Stomach smooth muscle (tissue), 2 donors: Measurements from ENCODE around the gene LPXN.

Experiments
- H3K27ac ChIP-seq: one replicate; pipeline ENCODE4 v1.7.0; 2013; ENCODE audit warnings: mild to moderate bottlenecking, low read length, inconsistent platforms
- H3K27me3 ChIP-seq, 2 donors: one replicate each; pipeline ENCODE4 v1.7.0; 2013; ENCODE audit warnings: low read length in 2 of 2; ENCODE audit not compliant: insufficient read depth in 2 of 2, control insufficient read depth in 1 of 2
- H3K36me3 ChIP-seq, 2 donors: one replicate each; pipeline ENCODE4 v1.7.0; 2013; ENCODE audit warnings: low read length in 2 of 2; ENCODE audit not compliant: control insufficient read depth in 2 of 2, insufficient read depth in 2 of 2
- H3K4me1 ChIP-seq: one replicate; pipeline ENCODE4 v1.7.0; 2013; ENCODE audit warnings: low read length; ENCODE audit not compliant: control insufficient read depth, insufficient read depth
- H3K4me3 ChIP-seq, 2 donors: one replicate each; pipeline ENCODE4 v1.7.0; 2013; ENCODE audit warnings: low read length in 2 of 2
- H3K9ac ChIP-seq, 2 donors: one replicate each; pipeline ENCODE4 v1.7.0; 2013; ENCODE audit warnings: low read length in 2 of 2, mild to moderate bottlenecking in 1 of 2
- H3K9me3 ChIP-seq, 2 donors: one replicate each; pipeline ENCODE4 v1.7.0; 2013; ENCODE audit warnings: low read length in 2 of 2; ENCODE audit not compliant: control insufficient read depth in 2 of 2
- donor health status: healthy.
- donor health status: Pancreatic carcinoma.

LPXN gene

DNA sequence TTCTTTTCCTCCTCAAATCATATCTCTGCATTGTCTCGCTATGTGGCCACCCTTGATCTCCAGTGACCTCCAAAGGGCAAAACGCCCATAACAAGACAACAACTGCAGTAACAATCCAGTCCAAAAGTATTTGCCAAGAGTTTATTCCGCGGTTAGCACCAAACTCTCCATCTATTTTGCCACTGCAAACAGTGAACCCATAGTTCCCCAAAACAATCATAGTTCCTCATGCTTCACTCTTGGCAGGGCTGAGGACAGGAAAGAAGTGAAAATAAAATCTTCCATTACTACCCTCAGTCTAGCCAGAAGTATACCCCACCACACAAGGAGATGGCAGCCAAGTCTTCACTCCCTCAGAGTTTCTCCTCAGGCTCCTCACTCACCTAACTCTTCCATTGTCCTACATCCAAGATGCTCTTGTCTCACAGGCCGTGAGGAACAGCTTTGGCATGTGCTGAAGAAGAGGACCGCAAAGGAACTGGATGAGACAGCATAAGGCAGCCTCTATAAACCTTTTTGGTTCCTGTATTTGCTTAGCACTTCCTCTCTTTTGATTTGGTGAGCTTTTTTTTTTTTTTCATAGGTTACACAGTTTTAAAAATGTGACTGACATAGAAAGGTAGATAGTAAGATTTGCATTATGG, at the start of gene LPXN:
Gene LPXN, minus strand, starts transcription at position 480 of the 644 bp plus-strand sequence. Its CDS starts 84 bp downstream, at position 396.
- H3K9ac ChIP-seq, result peak within 1 kb of the TSS in 1 of 2 donors; percentile 100
- H3K9me3 ChIP-seq, result no peaks in the 10 kb centered on the region
- peaks cover 0 to 2% of the 10 kb centered on the region in 2 donors for H3K36me3 ChIP-seq
- H3K4me3 ChIP-seq, result no peak within 1 kb of the TSS
- no peaks in the 10 kb centered on the region for H3K27me3 ChIP-seq
- peak within 1 kb of the TSS; percentile 24 for H3K27ac ChIP-seq
- H3K4me1 ChIP-seq, result peaks cover 13% of the 10 kb centered on the region

DNA sequence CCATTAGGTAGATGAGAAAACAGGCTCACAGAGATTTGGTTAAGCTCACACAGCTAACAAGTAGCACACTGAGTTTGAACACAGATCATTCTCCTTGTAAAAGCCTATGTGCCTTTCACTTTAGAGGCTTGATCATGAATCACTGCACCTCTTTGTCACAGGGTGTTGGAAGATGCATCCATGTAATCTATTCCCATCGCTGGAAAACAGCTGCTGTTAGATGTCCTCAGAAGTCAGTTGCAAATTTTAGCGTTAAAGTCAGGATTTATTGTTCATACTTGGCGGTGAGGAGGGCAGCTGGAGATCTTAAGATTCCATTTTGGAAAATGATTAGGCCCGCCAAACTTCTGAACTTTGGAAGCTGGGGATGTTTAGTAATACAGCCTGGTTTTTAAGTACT, 49.4 kb upstream of the LPXN start:
- H3K27me3 ChIP-seq, result no peaks in the 10 kb centered on the region
- H3K27ac ChIP-seq, result no peak overlapping the region
- no peak overlapping the region for H3K4me3 ChIP-seq
- H3K9ac ChIP-seq, result no peak overlapping the region
- no peaks in the 10 kb centered on the region for H3K4me1 ChIP-seq
- H3K36me3 ChIP-seq, result peaks cover 14 to 16% of the 10 kb centered on the region in 2 donors
- no peaks in the 10 kb centered on the region for H3K9me3 ChIP-seq

DNA sequence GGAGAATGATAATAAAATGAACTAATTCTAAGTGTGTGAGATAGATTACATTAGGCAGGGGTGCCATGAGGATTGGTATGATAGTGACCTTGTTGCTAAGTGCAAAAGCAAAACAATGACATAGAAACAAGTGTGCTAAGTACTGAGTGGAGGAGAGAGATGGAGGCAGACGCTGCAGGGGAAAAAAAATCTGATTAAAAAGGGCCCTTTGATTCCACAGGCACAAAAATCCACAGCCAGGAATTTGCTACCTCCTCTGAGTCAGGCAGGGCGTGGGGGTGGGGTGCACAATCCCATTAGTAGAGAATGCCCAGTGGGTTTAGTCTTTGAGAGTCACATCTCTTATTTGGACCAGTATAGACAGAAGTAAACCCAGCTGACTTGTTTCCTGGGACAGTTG, 46.7 kb upstream of the LPXN start, which contains the start of gene CNTF:
Gene CNTF, plus strand, starts transcription at position 322 of the 400 bp plus-strand sequence. CDS start 88 bp downstream, outside the sequence.
- Histone ChIP-seq H3K4me1 (no peaks in the 10 kb centered on the region), H3K4me3 (no peak within 1 kb of the TSS), H3K27ac (peak within 1 kb of the TSS; percentile 20), H3K36me3 (peaks cover 20 to 29% of the 10 kb centered on the region in 2 donors), H3K27me3 (no peaks in the 10 kb centered on the region), H3K9me3 (no peaks in the 10 kb centered on the region), H3K9ac (peak within 1 kb of the TSS in 1 of 2 donors; percentile 13)

DNA sequence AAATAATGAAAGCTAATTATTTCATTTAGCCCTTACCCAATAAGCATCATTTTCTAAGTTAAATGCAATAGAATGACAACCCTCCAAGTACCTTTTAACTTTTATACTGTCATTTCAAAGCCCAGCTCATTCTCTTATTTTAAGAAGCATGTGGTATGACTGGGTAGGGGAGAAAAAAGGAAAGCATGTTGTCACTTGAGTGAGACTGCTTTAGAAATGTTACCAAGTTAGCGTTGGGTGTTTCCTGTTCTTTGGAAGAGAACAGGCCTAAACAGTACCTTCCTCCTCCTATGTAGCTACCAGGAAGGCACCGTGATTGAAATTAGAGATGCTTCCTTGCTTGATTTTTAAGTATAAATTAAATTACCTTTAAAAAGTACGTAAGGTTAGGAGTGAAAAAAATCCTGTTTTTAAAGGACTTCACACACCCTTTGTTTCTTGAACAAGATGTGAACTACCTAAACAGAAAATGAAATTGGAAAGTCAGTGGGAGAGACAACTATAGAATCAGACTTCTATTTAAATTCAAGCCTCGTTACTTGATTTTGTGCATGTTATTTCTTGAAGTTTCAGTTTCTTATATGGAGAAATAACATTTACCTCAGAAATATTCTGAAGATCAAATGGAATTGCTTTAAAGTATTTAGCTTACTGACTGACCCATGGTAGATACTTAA, 46.1 kb upstream of the LPXN start:
- peak overlapping the region in 1 of 2 donors; percentile 13 for H3K9ac ChIP-seq
- no peak overlapping the region for H3K4me3 ChIP-seq
- H3K27ac ChIP-seq, result no peak overlapping the region
- no peaks in the 10 kb centered on the region for H3K4me1 ChIP-seq
- peaks cover 26 to 35% of the 10 kb centered on the region in 2 donors for H3K36me3 ChIP-seq
- H3K9me3 ChIP-seq, result no peaks in the 10 kb centered on the region
- H3K27me3 ChIP-seq, result no peaks in the 10 kb centered on the region

DNA sequence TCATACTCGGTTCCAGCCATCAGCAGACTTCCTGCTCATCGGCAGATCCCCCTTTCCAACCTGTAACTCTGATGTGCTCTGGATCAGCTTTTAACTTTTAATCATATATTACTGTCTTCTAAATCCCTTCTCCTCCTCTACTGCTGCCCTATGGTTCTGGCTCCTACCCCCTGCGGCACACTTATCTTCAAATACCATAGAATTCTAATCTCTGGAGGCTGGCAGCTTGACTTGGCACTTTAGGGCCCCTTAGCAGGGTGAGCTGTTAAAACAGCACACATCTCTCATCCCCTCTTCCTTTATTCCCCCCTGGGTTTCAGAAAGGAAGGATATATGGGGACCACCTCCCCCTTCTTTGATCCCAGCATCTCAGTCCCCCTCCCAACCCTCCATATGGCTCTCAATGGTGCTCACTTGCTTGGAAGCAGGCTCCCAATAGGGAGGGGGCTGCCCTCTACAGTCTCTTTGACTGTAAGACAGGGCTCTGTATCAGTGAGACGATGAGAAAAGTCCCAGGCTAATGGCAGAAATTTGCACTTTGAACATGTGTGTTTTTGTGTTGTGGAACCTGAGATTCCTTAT, 42.4 kb upstream of the LPXN start:
- H3K27me3 ChIP-seq, result no peaks in the 10 kb centered on the region
- no peaks in the 10 kb centered on the region for H3K9me3 ChIP-seq
- no peak overlapping the region for H3K9ac ChIP-seq
- H3K36me3 ChIP-seq, result peaks cover 26 to 44% of the 10 kb centered on the region in 2 donors
- H3K4me3 ChIP-seq, result no peak overlapping the region
- no peak overlapping the region for H3K27ac ChIP-seq
- no peaks in the 10 kb centered on the region for H3K4me1 ChIP-seq

DNA sequence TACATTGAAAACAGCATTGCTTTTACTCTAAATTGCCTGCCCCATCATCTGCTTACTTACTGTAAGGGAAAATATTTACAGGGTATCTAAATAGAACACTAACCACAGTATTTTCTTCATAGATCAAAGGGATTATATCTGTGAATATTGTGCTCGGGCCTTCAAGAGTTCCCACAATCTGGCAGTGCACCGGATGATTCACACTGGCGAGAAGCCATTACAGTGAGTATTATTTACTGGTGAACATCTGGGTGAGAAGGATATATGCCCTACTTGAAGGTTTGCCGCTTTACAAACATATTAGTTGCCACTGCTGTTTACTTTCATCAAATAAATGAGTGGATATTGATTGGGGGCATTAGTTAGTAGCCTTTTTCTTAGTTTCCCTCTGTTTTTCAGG, 40.9 kb upstream of the LPXN start:
- H3K4me3 ChIP-seq, result no peak overlapping the region
- no peaks in the 10 kb centered on the region for H3K27me3 ChIP-seq
- H3K9me3 ChIP-seq, result no peaks in the 10 kb centered on the region
- no peaks in the 10 kb centered on the region for H3K4me1 ChIP-seq
- H3K27ac ChIP-seq, result no peak overlapping the region
- H3K36me3 ChIP-seq, result peaks cover 36 to 52% of the 10 kb centered on the region in 2 donors
- no peak overlapping the region for H3K9ac ChIP-seq

DNA sequence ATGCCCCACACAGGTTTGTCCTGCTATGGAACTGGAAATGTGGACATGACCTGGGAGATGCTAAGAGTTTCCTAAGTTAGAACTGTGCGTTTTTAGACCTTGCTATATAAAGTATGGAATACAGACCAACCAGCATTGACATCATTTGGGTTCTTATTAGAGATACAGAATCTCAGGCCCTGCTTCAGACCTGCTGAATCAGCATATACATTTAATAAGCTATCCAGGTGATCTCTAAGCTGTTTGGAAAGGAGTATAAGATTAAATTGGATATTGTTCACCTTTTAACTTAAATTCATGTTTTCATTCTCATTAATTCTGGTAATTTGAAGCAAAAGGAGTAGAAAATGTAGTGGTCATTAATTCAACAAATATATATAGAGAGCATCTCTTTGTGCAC, 39.9 kb upstream of the LPXN start:
- H3K36me3 ChIP-seq, result peaks cover 38 to 61% of the 10 kb centered on the region in 2 donors
- H3K4me3 ChIP-seq, result no peak overlapping the region
- no peak overlapping the region for H3K9ac ChIP-seq
- no peaks in the 10 kb centered on the region for H3K4me1 ChIP-seq
- no peaks in the 10 kb centered on the region for H3K9me3 ChIP-seq
- H3K27ac ChIP-seq, result no peak overlapping the region
- no peaks in the 10 kb centered on the region for H3K27me3 ChIP-seq

DNA sequence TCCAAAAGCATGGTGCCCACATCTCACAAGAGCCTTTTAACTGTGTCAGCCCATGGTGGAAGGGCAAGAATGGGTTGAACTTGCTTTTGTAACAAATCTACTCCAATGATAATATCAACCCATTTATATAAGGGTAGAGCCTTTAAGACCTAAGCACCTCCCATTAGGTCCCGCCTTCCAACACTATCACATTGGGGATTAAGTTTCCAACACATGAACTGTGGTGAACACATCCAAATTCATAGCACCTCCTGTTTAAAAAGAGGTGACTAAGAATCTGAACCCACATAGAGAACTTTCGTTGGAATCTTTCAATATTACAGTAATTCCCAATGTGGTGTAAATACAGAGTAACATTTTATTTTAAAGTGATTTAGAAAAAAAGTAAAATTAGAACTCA, 37.6 kb upstream of the LPXN start:
- Histone ChIP-seq H3K9ac (no peak overlapping the region), H3K27me3 (no peaks in the 10 kb centered on the region), H3K27ac (no peak overlapping the region), H3K4me3 (no peak overlapping the region), H3K4me1 (no peaks in the 10 kb centered on the region), H3K36me3 (peaks cover 40 to 64% of the 10 kb centered on the region in 2 donors), H3K9me3 (no peaks in the 10 kb centered on the region)

DNA sequence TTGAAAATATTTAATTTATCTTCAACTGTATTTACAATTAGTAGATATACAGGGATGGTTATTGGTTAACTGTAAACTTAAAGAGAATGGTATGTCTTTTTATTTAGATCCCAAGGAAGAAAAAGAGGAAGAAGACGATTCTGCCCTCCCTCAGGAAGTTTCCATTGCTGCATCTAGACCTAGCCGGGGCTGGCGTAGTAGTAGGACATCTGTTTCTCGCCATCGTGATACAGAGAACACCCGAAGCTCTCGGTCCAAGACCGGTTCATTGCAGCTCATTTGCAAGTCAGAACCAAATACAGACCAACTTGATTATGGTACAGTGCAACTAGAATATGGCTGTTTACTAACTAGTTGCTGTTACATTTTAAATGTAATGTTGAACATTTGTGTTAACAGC, 34.1 kb upstream of the LPXN start:
- no peaks in the 10 kb centered on the region for H3K4me1 ChIP-seq
- H3K27ac ChIP-seq, result no peak overlapping the region
- H3K27me3 ChIP-seq, result no peaks in the 10 kb centered on the region
- H3K4me3 ChIP-seq, result no peak overlapping the region
- no peak overlapping the region for H3K9ac ChIP-seq
- H3K36me3 ChIP-seq, result peaks cover 24 to 43% of the 10 kb centered on the region in 2 donors
- no peaks in the 10 kb centered on the region for H3K9me3 ChIP-seq

DNA sequence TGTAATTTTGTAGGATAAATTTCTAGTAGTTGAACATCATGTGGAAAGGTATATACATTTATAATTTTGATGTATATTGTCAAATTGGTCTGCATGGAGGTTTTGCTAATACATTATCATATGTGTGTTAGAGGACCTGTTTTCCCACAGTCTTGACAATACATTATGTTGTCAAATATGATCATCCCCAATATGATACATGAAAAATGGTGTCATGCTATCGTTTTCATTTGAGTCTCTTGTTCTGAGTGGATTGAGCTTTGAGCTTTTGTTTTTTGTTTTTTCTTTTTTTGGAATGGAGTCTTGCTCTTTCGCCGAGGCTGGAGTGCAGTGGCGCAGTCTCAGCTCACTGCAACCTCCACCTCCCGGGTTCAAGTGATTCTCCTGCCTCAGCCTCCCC, 32.7 kb upstream of the LPXN start:
- Histone ChIP-seq H3K27me3 (no peaks in the 10 kb centered on the region), H3K27ac (no peak overlapping the region), H3K4me3 (no peak overlapping the region), H3K36me3 (peaks cover 17 to 31% of the 10 kb centered on the region in 2 donors), H3K9me3 (no peaks in the 10 kb centered on the region), H3K4me1 (no peaks in the 10 kb centered on the region), H3K9ac (no peak overlapping the region)
